Measurements from ENCODE around the gene CD83. TPM values are rescaled to one million over a fixed set of nuclear protein-coding genes. Genes with fewer than 3 reads are reported as not detected.
A peak's percentile ranks its signal among the peaks of the same experiment; 100 is the strongest.

Gene CD83
- total RNA-seq, 1 experiment from 2014 or later = 5.5 TPM

DNA sequence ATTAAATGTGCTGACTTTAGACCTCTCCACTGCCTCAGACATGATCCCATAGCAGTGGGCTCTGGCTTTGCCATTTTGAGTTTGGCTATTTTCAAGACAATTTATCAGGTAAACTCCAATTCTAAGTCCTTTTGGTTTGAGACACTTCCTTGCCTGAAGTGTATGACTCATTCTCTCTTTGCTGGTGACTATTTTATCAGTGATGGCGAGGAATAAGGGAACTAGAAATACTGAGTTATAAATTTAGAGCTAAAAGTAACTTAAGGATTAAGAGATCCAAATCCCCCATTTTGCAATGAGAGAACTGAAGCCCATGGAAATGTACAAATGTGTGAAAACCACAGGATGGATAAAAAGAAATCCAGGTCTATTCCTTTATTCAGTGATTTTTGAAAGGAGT lies 30.9 kb upstream of the CD83 start:
- ChIA-PET POLR2A (no interaction called here), CTCF (no interaction called here)
- peaks cover 24% of the 10 kb centered on the region for H3K4me1 Mint-ChIP-seq
- peaks cover 6% of the 10 kb centered on the region; the same call in 1 of the 2 replicates for H3K27me3 Mint-ChIP-seq (ENCODE audit: low read depth)
- H3K9me3 Mint-ChIP-seq = peaks cover 19% of the 10 kb centered on the region
- H3K27ac Mint-ChIP-seq = no peak overlapping the region
- peaks cover 8% of the 10 kb centered on the region for H3K36me3 Mint-ChIP-seq
- no peak for ATAC-seq
- H3K4me3 Mint-ChIP-seq = no peak overlapping the region
- TF ChIP-seq FOXP1 (CRISPR knock-in tag; IDR thresholded peaks at IDR 0.05; ENCODE audit: borderline replicate concordance) (no peak), SP1 (CRISPR knock-in tag; conservative IDR thresholded peaks at IDR 0.05) (no peak), ZNF138 (CRISPR knock-in tag; conservative IDR thresholded peaks at IDR 0.05) (no peak), RORB (CRISPR knock-in tag; IDR thresholded peaks at IDR 0.05) (no peak), ZNF263 (CRISPR knock-in tag; IDR thresholded peaks at IDR 0.05; ENCODE audit: low read depth) (no peak), NFYB (CRISPR knock-in tag; conservative IDR thresholded peaks at IDR 0.05; ENCODE audit: low read depth) (no peak), ELF4 (CRISPR knock-in tag; IDR thresholded peaks at IDR 0.05; ENCODE audit: low read depth) (no peak), TCF7 (CRISPR knock-in tag; IDR thresholded peaks at IDR 0.05; ENCODE audit: low read depth) (no peak), OVOL2 (CRISPR knock-in tag; IDR thresholded peaks at IDR 0.05; ENCODE audit: borderline replicate concordance) (no peak), KAT7 (CRISPR knock-in tag; IDR thresholded peaks at IDR 0.05; ENCODE audit: borderline replicate concordance) (no peak), SOX15 (CRISPR knock-in tag; IDR thresholded peaks at IDR 0.05) (no peak), ZNF396 (CRISPR knock-in tag; IDR thresholded peaks at IDR 0.05; ENCODE audit: borderline replicate concordance) (no peak), TP53 (CRISPR knock-in tag; IDR thresholded peaks at IDR 0.05) (no peak), RELA (CRISPR knock-in tag; IDR thresholded peaks at IDR 0.05; ENCODE audit: borderline replicate concordance) (no peak)
- TF ChIP-seq, protein P1, sequence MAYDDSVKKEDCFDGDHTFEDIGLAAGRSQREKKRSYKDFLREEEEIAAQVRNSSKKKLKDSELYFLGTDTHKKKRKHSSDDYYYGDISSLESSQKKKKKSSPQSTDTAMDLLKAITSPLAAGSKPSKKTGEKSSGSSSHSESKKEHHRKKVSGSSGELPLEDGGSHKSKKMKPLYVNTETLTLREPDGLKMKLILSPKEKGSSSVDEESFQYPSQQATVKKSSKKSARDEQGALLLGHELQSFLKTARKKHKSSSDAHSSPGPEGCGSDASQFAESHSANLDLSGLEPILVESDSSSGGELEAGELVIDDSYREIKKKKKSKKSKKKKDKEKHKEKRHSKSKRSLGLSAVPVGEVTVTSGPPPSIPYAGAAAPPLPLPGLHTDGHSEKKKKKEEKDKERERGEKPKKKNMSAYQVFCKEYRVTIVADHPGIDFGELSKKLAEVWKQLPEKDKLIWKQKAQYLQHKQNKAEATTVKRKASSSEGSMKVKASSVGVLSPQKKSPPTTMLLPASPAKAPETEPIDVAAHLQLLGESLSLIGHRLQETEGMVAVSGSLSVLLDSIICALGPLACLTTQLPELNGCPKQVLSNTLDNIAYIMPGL (CRISPR knock-in tag; IDR thresholded peaks at IDR 0.05) = no peak
- TF ChIP-seq, protein P2, sequence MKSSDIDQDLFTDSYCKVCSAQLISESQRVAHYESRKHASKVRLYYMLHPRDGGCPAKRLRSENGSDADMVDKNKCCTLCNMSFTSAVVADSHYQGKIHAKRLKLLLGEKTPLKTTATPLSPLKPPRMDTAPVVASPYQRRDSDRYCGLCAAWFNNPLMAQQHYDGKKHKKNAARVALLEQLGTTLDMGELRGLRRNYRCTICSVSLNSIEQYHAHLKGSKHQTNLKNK (CRISPR knock-in tag; IDR thresholded peaks at IDR 0.05) = no peak
- TF ChIP-seq, protein P3, sequence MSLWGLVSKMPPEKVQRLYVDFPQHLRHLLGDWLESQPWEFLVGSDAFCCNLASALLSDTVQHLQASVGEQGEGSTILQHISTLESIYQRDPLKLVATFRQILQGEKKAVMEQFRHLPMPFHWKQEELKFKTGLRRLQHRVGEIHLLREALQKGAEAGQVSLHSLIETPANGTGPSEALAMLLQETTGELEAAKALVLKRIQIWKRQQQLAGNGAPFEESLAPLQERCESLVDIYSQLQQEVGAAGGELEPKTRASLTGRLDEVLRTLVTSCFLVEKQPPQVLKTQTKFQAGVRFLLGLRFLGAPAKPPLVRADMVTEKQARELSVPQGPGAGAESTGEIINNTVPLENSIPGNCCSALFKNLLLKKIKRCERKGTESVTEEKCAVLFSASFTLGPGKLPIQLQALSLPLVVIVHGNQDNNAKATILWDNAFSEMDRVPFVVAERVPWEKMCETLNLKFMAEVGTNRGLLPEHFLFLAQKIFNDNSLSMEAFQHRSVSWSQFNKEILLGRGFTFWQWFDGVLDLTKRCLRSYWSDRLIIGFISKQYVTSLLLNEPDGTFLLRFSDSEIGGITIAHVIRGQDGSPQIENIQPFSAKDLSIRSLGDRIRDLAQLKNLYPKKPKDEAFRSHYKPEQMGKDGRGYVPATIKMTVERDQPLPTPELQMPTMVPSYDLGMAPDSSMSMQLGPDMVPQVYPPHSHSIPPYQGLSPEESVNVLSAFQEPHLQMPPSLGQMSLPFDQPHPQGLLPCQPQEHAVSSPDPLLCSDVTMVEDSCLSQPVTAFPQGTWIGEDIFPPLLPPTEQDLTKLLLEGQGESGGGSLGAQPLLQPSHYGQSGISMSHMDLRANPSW (CRISPR knock-in tag; conservative IDR thresholded peaks at IDR 0.05; ENCODE audit: low read depth) = no peak
- TF ChIP-seq, protein P4, sequence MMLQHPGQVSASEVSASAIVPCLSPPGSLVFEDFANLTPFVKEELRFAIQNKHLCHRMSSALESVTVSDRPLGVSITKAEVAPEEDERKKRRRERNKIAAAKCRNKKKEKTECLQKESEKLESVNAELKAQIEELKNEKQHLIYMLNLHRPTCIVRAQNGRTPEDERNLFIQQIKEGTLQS (CRISPR knock-in tag; conservative IDR thresholded peaks at IDR 0.05) = no peak
- TF ChIP-seq, protein P5, sequence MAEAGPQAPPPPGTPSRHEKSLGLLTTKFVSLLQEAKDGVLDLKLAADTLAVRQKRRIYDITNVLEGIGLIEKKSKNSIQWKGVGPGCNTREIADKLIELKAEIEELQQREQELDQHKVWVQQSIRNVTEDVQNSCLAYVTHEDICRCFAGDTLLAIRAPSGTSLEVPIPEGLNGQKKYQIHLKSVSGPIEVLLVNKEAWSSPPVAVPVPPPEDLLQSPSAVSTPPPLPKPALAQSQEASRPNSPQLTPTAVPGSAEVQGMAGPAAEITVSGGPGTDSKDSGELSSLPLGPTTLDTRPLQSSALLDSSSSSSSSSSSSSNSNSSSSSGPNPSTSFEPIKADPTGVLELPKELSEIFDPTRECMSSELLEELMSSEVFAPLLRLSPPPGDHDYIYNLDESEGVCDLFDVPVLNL (CRISPR knock-in tag; IDR thresholded peaks at IDR 0.05; ENCODE audit: borderline replicate concordance, low read depth) = no peak
- DNase-seq (ENCODE audit: low spot score) = no peak

DNA sequence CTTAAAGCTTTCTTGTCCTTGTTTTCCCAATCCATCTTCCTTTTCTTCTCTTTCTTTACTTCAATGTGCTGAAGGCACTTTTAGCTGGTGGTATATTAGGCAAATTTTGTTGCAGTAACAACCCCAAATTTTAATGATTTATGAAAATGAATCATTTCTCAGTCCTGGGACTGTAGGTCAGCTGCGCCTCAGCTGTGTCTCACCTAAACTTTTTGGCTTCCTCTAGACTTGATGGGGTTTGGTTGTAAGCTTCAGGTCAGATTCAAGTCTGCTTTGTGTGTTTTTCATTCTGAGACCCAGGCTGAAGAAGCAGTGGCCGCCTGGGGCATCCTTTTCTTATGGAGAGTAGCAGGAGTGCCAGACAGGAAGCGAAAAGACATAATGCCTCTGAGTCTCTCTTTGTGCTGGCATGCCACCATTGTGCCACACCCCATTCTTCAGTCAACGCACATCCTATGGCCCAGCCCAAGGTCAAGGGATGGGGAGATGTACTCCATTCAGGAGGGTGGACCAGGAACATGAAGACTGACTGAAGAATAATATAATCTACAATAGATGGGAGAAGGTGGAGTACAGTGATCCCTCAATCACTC lies 28.9 kb upstream of the CD83 start:
- DNase-seq (ENCODE audit: low spot score) (no peak), ATAC-seq (peak; percentile 79)
- POLR2A ChIA-PET = no interaction called here
- Mint-ChIP-seq H3K27ac (0 out of 2 replicates have a peak overlapping the region, but pooled peaks have one; percentile 29), H3K4me3 (no peak overlapping the region), H3K9me3 (peaks cover 29% of the 10 kb centered on the region), H3K27me3 (ENCODE audit: low read depth) (peaks cover 6% of the 10 kb centered on the region; the same call in 1 of the 2 replicates), H3K36me3 (peaks cover 8% of the 10 kb centered on the region), H3K4me1 (peaks cover 14% of the 10 kb centered on the region)
- CTCF ChIA-PET = interaction anchor here (0.6 kb wide), 1 partner anchor 35 kb away, joined by 3 read pairs; no protein-coding TSS in a partner anchor
- TF ChIP-seq ETV6 (CRISPR knock-in tag; IDR thresholded peaks at IDR 0.05) (0 out of 2 replicates have a peak, but pooled peaks have one; percentile 20), SMAD3 (CRISPR knock-in tag; IDR thresholded peaks at IDR 0.05; ENCODE audit: borderline replicate concordance) (no peak)

Measured in WTC11 (cell line).